Prostate gland (tissue), 2 donors: ENCODE results near the gene FYTTD1.

ENCODE experiments used
- POLR2A ChIP-seq: fragments of 450-650 bp; IDR thresholded peaks from one replicate; pipeline ENCODE4 v1.6.1; 2016; ENCODE audit warnings: antibody characterized with exemption, mild to moderate bottlenecking
- POLR2AphosphoS5 ChIP-seq: sonication (generic); formaldehyde crosslinking; IDR thresholded peaks from one replicate; pipeline ENCODE4 v1.6.1; 2017; ENCODE audit warnings: antibody characterized with exemption
- TF ChIP-seq, protein P1 (sequence below), 4 experiments: fragments of 200-600 bp in 2 of 4; fragments of 450-650 bp in 2 of 4; sonication (generic) in 2 of 4; IDR thresholded peaks; 1 replicate in 3 of 4; 2 replicates in 1 of 4; pipeline ENCODE4 v1.5.1; 2016 to 2019; ENCODE audit warnings: antibody characterized with exemption in 4 of 4, mild to moderate bottlenecking in 2 of 4, moderate library complexity in 2 of 4

- TF ChIP-seq, protein P1, sequence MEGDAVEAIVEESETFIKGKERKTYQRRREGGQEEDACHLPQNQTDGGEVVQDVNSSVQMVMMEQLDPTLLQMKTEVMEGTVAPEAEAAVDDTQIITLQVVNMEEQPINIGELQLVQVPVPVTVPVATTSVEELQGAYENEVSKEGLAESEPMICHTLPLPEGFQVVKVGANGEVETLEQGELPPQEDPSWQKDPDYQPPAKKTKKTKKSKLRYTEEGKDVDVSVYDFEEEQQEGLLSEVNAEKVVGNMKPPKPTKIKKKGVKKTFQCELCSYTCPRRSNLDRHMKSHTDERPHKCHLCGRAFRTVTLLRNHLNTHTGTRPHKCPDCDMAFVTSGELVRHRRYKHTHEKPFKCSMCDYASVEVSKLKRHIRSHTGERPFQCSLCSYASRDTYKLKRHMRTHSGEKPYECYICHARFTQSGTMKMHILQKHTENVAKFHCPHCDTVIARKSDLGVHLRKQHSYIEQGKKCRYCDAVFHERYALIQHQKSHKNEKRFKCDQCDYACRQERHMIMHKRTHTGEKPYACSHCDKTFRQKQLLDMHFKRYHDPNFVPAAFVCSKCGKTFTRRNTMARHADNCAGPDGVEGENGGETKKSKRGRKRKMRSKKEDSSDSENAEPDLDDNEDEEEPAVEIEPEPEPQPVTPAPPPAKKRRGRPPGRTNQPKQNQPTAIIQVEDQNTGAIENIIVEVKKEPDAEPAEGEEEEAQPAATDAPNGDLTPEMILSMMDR (IDR thresholded peaks at IDR 0.05) = no peak
- TF ChIP-seq POLR2A (no peak), POLR2AphosphoS5 (peak; percentile 35)
These were observed 425 bp upstream of the FYTTD1 start for GRCh38 chr3:197749315-197749600.
